DND-41 (cell line): ENCODE measurements around the gene MAPKBP1.

Experiments
- ATAC-seq: fragments of 200-7000 bp; cut with Tn5 transposase; 3 replicates; pipeline ENCODE4 v1.9.1; 2021; ENCODE audit warnings: low read depth; ENCODE audit not compliant: insufficient read depth
- DNase-seq: peaks from one replicate; pipeline ENCODE4 v3.0.0-alpha.2; 2020
- H2AFZ ChIP-seq: 2 replicates; pipeline ENCODE4 v1.6.0; 2012; ENCODE audit warnings: low read depth, low read length
- H3K27ac ChIP-seq: 2 replicates; pipeline ENCODE4 v1.5.1; 2012; ENCODE audit warnings: low read length, inconsistent platforms
- H3K27me3 ChIP-seq: fragments of 200-600 bp; sonication (generic); 2 replicates; pipeline ENCODE4 v1.6.0; 2012; ENCODE audit warnings: low read length, mild to moderate bottlenecking, inconsistent platforms; ENCODE audit not compliant: insufficient read depth, poor library complexity
- H3K36me3 ChIP-seq: 2 replicates; pipeline ENCODE4 v1.5.1; 2012; ENCODE audit warnings: low read length, inconsistent platforms; ENCODE audit not compliant: insufficient read depth
- H3K4me1 ChIP-seq: 2 replicates; pipeline ENCODE4 v1.5.1; 2012; ENCODE audit warnings: mild to moderate bottlenecking, low read length; ENCODE audit not compliant: insufficient read depth
- H3K4me2 ChIP-seq: 2 replicates; pipeline ENCODE4 v1.6.0; 2012; ENCODE audit warnings: mild to moderate bottlenecking, moderate library complexity, low read length, inconsistent platforms; ENCODE audit not compliant: insufficient read depth
- H3K4me3 ChIP-seq, 2 experiments: fragments of 200-600 bp in 1 of 2; shearing (Covaris generic) in 1 of 2; 2 replicates each; pipeline ENCODE4 v1.5.1; 2012 to 2016; ENCODE audit warnings: inconsistent platforms in 2 of 2, low read length in 2 of 2, mild to moderate bottlenecking in 2 of 2, low read depth in 1 of 2, moderate library complexity in 1 of 2
- H3K79me2 ChIP-seq: 2 replicates; pipeline ENCODE4 v1.6.0; 2012; ENCODE audit warnings: low read length, inconsistent platforms; ENCODE audit not compliant: insufficient read depth
- H3K9ac ChIP-seq: 2 replicates; pipeline ENCODE4 v1.6.0; 2012; ENCODE audit warnings: low read depth, mild to moderate bottlenecking, inconsistent platforms, low read length, moderate library complexity
- H3K9me3 ChIP-seq: 2 replicates; pipeline ENCODE4 v1.5.1; 2012; ENCODE audit warnings: low read length, moderate library complexity, mild to moderate bottlenecking, inconsistent platforms; ENCODE audit not compliant: insufficient read depth, severe bottlenecking
- H4K20me1 ChIP-seq: 2 replicates; pipeline ENCODE4 v1.6.0; 2012; ENCODE audit warnings: low read length; ENCODE audit not compliant: insufficient read depth
- EZH2 ChIP-seq: IDR thresholded peaks from 3 replicates; pipeline ENCODE4 v1.6.1; 2012; ENCODE audit warnings: borderline replicate concordance, low read depth, mild to moderate bottlenecking, moderate library complexity, low read length, inconsistent platforms; ENCODE audit not compliant: severe bottlenecking
- TF ChIP-seq, protein P1 (sequence below): IDR thresholded peaks from 2 replicates; pipeline ENCODE4 v1.5.1; 2012; ENCODE audit warnings: borderline replicate concordance, low read length, moderate library complexity, mild to moderate bottlenecking; ENCODE audit not compliant: poor library complexity, severe bottlenecking; ENCODE audit errors: extremely low read depth

MAPKBP1 gene

DNA sequence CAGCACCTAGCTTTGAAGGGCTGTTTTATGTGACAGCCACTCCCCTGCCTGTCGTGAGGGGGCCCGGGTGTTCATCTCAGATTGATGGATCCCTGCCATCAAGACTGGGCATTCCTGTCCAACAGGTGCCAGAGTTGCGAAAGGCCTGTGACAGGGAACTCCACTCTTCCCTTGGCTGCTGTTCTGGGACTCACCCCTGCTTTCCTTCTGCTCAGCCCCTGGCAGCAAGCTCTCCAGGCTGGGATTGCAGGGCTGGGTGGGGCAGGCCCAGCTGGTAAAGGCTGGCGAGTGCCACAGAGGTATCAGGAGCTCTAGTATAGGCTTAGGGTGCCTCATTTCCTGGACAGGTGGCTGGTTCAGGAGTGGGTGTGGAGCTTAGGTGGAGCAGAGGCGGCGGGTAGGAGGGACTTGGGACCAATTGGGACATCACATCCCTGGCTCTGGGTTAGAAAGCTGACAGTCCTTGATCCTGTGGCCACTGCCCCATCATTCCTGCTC lies 64.2 kb downstream of the MAPKBP1 start, which contains the start of gene PLA2G4B:
Gene PLA2G4B, plus strand, starts transcription at position 448 of the 498 bp plus-strand sequence. CDS start 67 bp downstream, outside the sequence.
- no peak for DNase-seq
- no peaks in the 10 kb centered on the region for H3K79me2 ChIP-seq

DNA sequence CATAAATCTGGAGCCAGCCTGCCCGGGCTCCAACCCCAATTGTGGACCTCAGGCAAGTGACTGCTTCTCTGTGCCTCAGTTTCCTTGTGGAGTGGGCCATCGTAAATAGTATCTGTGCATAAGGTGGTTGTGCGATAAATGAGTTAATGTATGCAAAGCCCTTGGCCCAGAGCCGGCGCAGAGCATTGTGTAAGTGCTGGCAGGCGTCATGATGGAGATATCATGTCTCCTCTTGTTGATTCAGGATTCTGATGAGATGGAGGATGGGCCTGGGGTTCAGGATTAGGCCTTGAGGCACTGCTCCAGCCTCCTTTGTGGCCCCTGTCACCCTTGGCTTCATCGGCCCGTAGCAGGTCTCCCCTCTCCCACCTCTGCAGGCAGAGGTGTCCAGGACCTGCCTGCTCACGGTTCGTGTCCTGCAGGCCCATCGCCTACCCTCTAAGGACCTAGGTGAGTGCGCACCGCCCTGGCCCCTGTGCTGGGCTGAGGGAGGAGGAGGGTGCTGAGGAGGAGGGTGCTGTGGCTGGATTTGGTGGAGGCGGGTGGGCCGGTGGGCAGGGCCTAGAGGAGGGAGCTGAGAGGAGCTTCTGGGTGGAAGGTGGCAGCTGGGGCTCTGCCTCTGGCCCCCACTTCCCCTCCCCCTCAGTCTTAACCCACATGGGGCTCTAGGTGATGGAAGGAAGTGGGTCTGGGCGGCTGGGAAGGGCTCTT lies 65.7 kb downstream of the MAPKBP1 start:
- Histone ChIP-seq H3K27me3 (no peaks in the 10 kb centered on the region), H3K4me3 (no peak overlapping the region), H3K4me1 (no peaks in the 10 kb centered on the region), H3K9ac (no peak overlapping the region), H3K4me2 (no peak overlapping the region), H3K79me2 (no peaks in the 10 kb centered on the region), H4K20me1 (no peaks in the 10 kb centered on the region), H3K9me3 (no peaks in the 10 kb centered on the region), H3K27ac (no peak overlapping the region; the same call in 1 of the 2 replicates), H3K36me3 (peaks cover 4% of the 10 kb centered on the region), H2AFZ (no peak overlapping the region)
- TF ChIP-seq EZH2 = no peak
- TF ChIP-seq, protein P1, sequence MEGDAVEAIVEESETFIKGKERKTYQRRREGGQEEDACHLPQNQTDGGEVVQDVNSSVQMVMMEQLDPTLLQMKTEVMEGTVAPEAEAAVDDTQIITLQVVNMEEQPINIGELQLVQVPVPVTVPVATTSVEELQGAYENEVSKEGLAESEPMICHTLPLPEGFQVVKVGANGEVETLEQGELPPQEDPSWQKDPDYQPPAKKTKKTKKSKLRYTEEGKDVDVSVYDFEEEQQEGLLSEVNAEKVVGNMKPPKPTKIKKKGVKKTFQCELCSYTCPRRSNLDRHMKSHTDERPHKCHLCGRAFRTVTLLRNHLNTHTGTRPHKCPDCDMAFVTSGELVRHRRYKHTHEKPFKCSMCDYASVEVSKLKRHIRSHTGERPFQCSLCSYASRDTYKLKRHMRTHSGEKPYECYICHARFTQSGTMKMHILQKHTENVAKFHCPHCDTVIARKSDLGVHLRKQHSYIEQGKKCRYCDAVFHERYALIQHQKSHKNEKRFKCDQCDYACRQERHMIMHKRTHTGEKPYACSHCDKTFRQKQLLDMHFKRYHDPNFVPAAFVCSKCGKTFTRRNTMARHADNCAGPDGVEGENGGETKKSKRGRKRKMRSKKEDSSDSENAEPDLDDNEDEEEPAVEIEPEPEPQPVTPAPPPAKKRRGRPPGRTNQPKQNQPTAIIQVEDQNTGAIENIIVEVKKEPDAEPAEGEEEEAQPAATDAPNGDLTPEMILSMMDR = no peak
- no peak for DNase-seq
- ATAC-seq = no peak

More for the DNA sequence above, 64.2 kb downstream of the MAPKBP1 start, which contains the start of gene PLA2G4B:
- no peaks in the 10 kb centered on the region for H3K9me3 ChIP-seq
- no peaks in the 10 kb centered on the region; the same call in 1 of the 2 replicates for H3K36me3 ChIP-seq
- TF ChIP-seq, protein P1 = no peak
- no peak for TF ChIP-seq EZH2
- no peak within 1 kb of the TSS for H3K4me3 ChIP-seq
- ATAC-seq = no peak
- H3K27me3 ChIP-seq = no peaks in the 10 kb centered on the region
- H4K20me1 ChIP-seq = no peaks in the 10 kb centered on the region; the same call in 1 of the 2 replicates
- H3K4me1 ChIP-seq = no peaks in the 10 kb centered on the region
- no peak within 1 kb of the TSS for H3K9ac ChIP-seq
- no peak within 1 kb of the TSS for H3K27ac ChIP-seq
- H2AFZ ChIP-seq = no peak within 1 kb of the TSS
- H3K4me2 ChIP-seq = no peak within 1 kb of the TSS

- DNase-seq (no peak), ATAC-seq (no peak)
- TF ChIP-seq, protein P1 = no peak
- no peak for TF ChIP-seq EZH2
- Histone ChIP-seq H2AFZ (no peak overlapping the region), H3K4me1 (no peaks in the 10 kb centered on the region), H3K27ac (no peak overlapping the region), H4K20me1 (no peaks in the 10 kb centered on the region), H3K4me2 (no peak overlapping the region), H3K27me3 (no peaks in the 10 kb centered on the region), H3K4me3 (no peak overlapping the region), H3K36me3 (peaks cover 4% of the 10 kb centered on the region), H3K79me2 (no peaks in the 10 kb centered on the region), H3K9ac (no peak overlapping the region), H3K9me3 (no peaks in the 10 kb centered on the region)
These were observed 66.4 kb downstream of the MAPKBP1 start for GRCh38 chr15:41840673-41841072.
